Stimulated activated CD8-positive, alpha-beta memory T cell treated with anti-CD3 and anti-CD28 coated beads, Interleukin-4, amount 100 ng/mL, for 48 hours (primary cell): ENCODE data around the gene C22orf39.

Experiments
- DNase-seq: peaks from one replicate; pipeline ENCODE4 v3.0.0-alpha.2; 2020

C22orf39 gene

DNA sequence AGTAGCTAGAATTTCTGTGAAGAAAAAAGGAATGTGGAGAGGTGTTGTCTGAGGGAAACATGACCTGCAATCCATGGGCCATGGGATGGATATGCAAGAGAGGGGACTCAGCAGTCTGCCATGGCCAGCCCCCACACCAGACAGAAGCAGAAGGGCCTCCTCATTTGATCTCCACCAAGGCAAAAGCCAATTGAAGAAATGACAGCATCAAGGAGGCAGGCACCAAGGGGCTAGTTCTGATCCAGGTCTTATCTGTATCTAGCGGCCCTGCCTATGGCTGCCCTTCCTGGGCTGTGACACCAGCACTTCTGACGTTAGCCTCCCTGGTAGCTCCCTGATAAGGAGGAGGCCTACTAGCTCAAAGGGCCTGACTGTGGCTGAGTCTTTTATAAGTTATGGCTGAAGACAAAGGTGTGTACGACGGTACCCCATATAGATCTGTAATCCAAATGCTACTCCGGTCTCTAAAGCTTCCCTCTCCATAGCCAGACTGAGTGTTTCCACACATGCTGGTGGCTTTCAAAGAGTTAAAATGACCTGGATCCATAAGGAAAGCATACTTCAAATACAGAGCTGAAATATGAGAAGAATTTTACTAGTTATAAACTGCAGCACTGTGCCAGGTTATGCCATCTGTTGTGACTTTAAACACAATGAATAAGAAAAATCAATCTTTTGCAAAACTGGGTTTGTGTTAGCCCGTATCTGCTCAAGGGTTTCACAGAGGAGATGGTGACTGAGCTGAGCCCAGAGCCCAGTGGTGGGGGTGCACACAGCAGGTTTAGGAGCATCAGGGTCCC is 50.4 kb downstream of the C22orf39 start:
- no peak for DNase-seq

DNA sequence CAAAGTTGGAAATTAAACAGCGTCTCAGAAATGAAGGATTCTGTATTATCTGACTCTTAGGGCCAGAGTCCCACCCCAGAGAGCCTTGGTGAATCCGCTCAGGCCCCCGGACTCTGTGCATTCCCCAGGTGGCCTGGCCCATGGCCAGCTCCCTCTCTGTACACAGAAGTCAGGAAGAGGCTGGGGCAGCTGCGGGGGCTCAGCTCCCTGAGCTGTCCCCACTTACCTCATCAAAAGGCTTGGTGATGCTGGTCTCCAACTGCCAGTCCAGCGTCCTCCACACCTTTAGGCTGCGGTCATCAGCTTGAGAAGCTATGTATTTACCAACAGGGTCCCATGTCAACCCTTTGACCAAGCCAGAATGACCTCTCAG is 51.0 kb downstream of the C22orf39 start:
- DNase-seq, result no peak

DNA sequence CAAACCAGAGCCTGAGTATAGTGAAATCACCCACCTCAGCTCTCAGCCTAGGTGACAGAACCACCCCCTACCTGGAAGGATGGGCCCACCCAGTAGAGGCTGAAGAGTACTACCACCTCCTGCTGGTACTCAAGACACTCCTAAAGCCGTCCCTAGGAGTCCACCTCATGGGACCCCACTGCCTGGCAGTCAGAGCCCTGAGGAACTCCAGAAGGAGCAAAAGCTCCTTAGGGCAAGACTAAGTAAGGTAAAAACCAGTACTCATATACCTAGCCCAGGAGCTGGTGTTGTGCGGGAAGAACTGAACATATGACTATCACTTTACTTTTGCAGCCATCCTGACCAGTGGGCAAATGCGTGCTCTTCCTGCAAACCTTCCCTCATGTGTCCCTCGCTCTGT is 52.2 kb downstream of the C22orf39 start:
- DNase-seq, result no peak

DNA sequence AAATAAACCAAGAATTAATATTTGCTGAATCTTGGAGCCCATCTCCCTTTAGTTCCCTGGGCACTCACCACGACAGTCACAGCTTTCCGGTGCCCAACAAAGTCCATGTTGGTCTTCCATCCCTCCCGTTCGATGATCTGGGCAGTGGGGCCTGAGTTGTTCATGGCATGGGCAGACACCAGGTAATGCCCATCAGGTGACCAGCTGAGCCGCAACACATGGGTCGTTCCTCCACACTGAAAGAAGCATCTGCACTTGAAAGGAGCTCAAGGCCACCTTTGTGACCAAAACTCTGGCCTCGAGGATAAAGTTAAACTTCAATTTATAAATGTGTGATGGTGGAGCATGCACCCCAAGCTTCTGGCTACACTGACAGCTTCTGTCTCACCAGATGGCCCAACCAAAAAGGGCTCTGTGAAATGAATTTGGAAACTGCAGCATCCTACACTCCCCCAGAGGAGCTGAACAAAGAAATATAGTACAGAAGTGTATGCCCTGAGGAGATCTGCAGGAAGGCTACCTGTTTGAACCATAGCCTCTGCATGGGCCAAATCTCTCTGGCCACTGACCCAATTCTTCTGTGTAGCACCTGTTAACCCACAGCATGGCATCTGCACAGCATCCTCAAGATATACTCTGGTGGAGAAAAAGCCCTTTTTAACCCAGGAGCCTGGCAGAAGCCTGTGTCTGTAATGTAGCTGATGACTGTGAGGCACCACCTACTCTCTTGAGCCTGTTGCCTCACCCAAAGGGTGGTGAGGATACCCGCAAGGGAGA is 53.0 kb downstream of the C22orf39 start:
- DNase-seq, result no peak

DNA sequence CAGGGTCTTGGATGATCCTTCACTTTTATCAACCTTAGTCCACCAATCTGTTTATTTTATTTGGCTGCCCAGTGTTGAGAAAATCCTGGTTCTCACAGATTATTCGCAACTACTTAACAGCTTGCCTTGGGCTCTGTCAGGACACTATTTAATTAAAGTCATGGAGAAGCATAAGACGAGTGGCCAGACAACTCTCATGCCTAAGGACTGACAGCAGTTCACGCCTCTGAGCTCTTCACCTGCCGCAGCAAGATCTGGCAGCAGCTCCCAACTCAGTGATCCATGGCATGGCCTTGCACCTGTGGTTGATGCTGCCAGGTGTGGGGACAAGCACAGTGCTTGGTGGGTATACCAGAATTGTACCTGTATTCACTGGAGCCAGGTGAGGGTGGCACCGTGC is 53.8 kb downstream of the C22orf39 start:
- DNase-seq, result no peak
